Activated CD8-positive, alpha-beta memory T cell treated with anti-CD3 and anti-CD28 coated beads, Interleukin-2, amount 50 U/mL, for 24 hours (primary cell): ENCODE results near the gene LPP.

Experiments
- DNase-seq: peaks from one replicate; pipeline ENCODE4 v3.0.0-alpha.2; 2020; ENCODE audit errors: extremely low read depth

LPP gene

GRCh38 chr3:188360364-188360881 lies 206.5 kb downstream of the LPP start:
- DNase-seq: no peak

GRCh38 chr3:188361888-188362287 lies 207.9 kb downstream of the LPP start:
- DNase-seq: no peak

DNA sequence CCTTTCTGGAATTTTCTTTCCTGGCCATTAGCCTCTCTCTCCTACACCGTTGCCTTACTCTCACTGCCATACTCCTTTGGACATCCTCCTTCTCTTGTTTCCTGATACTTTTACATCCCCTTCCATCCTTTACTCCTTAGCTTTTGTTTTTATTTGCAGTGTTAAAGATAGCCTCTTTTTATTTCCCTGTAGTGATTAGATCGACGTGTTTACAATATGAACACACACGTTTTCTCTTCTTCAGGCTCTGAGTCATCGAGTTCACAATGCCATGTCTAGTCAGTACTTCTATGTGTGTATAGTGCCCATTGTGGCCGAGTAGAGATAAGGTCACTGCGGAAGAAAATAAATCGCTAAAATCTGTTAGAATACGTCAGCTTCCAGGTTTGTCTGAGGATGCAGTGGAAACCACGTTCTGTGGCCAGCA lies 208.5 kb downstream of the LPP start:
- DNase-seq: no peak

- DNase-seq: no peak
Measured at GRCh38 chr3:188365184-188365583, 211.2 kb downstream of the LPP start.

DNA sequence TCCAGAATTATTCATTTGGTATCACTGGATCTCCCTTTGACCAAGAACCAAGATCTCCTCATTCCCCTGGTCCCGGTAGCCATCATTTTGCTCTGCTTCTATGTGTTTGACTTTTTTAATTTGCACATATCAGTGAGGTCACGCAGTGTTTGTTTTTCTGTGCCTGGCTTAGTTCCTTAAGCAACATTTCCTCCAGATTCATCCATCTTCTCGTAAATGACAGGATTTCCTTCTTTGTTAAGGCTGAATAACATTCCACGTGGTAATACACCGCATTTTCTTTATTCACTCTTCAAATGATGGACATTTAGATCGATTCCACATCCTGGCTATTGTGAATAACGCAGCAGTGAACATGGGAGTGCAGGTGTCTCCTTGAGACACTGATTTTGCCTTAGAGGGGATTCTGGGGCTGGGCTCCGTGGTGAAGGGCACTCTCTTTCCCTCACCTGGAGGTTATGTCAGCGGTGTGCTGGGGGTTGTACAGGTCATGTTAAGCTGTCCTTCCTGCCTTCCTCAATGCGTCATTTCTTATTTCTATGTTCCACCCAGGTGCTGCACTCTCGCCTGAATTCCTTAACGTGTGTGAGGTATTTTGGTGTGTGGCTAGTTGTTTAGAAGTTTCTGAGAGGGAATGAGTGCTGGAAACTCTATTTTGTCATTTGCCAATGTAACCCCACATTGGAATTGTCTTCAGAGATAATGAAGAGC lies 212.2 kb downstream of the LPP start:
- DNase-seq: no peak

- DNase-seq: no peak
Measured at GRCh38 chr3:188367678-188368077, 213.7 kb downstream of the LPP start.

GRCh38 chr3:188369526-188369925 lies 215.6 kb downstream of the LPP start:
- no peak for DNase-seq

DNA sequence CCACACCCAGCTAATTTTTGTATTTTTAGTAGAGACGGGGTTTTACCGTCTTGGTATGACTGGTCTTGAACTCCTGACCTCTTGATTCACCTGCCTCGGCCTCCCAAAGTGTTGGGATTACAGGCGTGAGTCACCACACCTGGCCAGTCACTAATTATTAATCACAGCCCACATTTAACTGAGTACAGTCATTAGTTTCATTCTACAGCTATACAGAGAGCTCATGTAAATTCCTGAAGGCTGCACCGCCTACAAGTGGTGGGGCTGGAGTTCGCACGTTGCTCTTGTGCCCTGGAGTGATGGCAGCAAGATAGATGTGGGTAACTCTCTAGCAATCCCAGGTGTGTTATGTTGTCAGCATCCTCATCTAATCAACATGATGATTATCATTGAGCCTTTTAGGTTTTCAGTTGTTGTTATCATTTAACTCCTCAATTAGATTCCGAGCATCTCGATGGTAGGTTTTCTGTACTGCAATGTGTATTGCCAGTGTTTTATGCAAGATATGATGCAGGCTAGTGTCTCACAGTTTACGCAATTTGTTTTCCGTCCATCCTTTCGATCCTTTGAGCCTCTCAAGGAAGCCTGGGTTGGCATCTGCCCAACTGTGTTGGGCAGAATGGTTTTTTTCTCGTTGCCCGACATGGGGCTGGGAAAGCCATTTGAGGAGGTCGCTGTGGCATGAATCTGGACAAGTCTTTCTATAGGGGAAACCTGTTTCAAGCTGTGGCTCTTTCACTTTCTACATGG lies 216.3 kb downstream of the LPP start:
- DNase-seq: no peak

GRCh38 chr3:188378786-188379185 lies 224.8 kb downstream of the LPP start:
- DNase-seq: no peak

GRCh38 chr3:188380252-188380651 lies 226.3 kb downstream of the LPP start:
- no peak for DNase-seq

GRCh38 chr3:188380722-188381121 lies 226.8 kb downstream of the LPP start:
- DNase-seq: no peak

DNA sequence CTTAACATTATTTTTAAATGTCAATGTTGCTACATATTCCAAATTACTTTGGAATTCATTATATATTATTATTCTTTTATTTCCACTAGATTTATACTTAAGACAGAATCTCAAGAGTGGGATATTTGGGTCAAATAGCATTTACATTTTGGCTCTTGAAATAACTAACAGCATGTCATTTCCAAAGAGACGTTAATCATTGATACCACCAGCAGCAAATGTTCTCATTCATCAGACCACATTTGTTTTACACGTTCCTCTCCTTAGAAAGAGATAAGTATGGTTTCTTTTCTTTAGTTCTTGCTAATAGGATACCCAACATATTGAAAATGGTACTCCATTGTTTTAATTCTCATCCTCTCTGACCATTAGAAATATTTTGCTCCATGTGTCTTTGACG lies 229.8 kb downstream of the LPP start:
- no peak for DNase-seq

GRCh38 chr3:188385295-188385694 lies 231.3 kb downstream of the LPP start:
- no peak for DNase-seq

DNA sequence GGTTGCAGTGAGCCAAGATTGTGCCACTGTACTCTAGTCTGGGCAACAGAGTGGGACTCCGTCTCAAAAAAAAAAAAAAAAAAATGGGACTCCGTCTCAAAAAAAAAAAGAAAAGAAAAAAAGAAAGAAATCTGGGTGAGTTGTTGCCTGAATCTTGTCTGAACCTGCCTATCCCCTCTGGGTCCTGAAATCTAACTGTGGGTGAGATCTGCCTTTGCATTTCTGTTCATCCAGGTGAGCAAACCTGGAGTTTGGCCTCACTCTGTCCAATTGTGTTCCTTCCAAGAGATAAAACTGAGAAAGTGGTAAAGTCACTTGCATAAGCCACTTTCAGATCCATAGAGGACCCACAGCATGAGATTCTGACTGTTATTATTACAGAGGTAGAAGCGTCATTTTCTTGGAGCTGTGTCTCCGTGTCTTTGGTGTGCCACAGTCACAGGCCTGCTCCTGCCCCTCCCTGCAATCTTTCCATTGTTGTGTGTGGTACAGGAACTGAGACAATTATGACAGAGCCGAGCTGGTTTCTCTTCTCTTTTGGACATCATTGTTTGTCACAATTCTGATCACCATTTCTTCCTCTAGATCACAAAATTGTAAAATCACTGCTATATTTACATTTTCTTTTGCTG lies 235.9 kb downstream of the LPP start:
- DNase-seq: no peak

DNA sequence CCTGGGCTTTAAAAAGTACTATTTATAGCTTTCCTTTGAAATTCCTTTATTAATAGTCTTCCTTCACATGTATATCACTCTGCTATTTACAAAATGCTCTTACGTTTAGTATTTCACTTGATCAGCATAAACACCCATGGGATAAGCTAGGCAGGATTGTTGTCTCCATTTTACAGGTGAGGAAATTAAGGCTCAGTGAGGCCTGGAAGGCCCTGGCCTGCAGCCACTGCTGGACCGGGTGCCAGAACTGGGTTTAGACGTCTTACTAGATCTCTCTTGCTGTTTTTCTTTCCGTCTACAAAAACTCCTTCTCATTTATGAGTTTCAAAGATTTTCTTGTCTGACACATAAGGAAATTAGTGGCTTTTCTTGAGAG lies 236.4 kb downstream of the LPP start:
- no peak for DNase-seq

DNA sequence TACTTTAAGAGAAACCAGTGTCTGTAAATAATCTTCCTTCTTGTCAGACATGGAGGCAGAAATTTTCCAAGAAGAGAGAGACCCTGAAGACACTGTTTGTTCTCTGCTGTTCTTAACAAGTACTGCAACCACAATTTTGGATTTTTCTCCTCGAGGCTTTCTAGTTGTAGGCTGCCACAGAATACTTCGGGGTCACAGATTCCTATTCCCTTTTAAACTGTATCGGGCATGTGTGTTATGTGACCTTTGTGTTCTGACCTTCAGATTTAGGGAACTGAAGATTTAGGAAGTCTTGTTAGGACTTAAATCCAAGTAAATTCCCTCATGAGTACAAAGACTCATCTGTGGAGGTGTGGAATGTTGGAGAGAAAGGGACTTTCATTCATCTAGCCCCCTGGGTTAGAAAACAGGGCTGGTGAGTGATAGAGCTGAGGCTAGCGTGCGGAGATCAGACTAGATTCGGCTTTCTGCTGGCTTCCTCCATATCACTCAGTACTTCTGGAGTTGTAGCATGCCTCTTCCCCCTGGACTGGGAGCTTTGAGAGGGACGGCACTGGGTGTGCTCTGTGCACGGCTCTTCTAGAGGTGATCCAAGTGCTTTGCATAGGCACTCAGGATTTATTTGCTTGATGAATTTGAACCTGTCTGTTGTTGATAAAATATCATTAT lies 237.0 kb downstream of the LPP start:
- no peak for DNase-seq

- DNase-seq: no peak
Measured at GRCh38 chr3:188391592-188391991, 237.6 kb downstream of the LPP start.

- DNase-seq: no peak
Measured at GRCh38 chr3:188392076-188392475, 238.1 kb downstream of the LPP start.

GRCh38 chr3:188394623-188395022 lies 240.7 kb downstream of the LPP start:
- no peak for DNase-seq

GRCh38 chr3:188396251-188396650 lies 242.3 kb downstream of the LPP start:
- DNase-seq: no peak

DNA sequence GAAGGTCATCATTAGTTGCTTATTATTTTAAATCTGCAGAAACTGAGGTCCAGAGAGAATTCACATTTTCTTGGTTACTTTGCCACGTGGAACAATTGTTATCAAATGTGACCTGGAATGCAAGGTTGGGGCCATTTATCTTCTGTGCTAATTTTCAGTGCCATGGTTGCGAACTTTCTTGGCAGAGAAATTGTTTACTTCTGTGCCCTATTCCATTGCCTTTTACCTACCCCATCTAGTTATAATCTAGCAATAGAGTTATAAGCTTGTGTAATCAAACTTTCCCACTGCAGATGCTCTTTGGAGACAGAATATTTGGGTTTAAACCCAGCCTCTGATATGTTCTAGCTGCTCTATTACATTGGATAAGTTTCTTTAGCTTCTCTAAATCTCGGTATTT lies 242.9 kb downstream of the LPP start:
- no peak for DNase-seq
